HL-60 (cell line): Measurements from ENCODE around the gene GADD45B.

ENCODE experiments used
- DNase-seq, 2 experiments: peaks; one replicate each; pipeline ENCODE4 v3.0.0-alpha.2; 2010 to 2020; ENCODE audit warnings: low read depth in 1 of 2, low spot score in 1 of 2
- H3K27ac ChIP-seq: fragments of 250-450 bp; sonication (Bioruptor Pico); replicated peaks from 2 replicates; pipeline ENCODE4 v1.5.1; 2020; ENCODE audit warnings: mild to moderate bottlenecking, moderate library complexity
- H3K27me3 ChIP-seq: fragments of 250-450 bp; sonication (Bioruptor Pico); 2 replicates; pipeline ENCODE4 v1.5.1; 2021; ENCODE audit warnings: mild to moderate bottlenecking, moderate library complexity; ENCODE audit not compliant: insufficient read depth, poor library complexity, severe bottlenecking
- H3K4me3 ChIP-seq: replicated peaks from 2 replicates; pipeline ENCODE4 v1.5.1; 2011; ENCODE audit warnings: mild to moderate bottlenecking, control low read depth, low read length; ENCODE audit not compliant: insufficient read depth
- CTCF ChIP-seq: IDR thresholded peaks from one replicate; pipeline ENCODE4 v1.5.1; 2011; ENCODE audit warnings: low read length, control low read depth, inconsistent platforms; ENCODE audit not compliant: insufficient read depth
- GABPA ChIP-seq: IDR thresholded peaks from 2 replicates; pipeline ENCODE4 v1.6.1; 2012; ENCODE audit warnings: low read depth
- POLR2AphosphoS5 ChIP-seq: IDR thresholded peaks from 2 replicates; pipeline ENCODE4 v1.6.1; 2012; ENCODE audit warnings: low read depth
- REST ChIP-seq: IDR thresholded peaks from 2 replicates; pipeline ENCODE4 v1.6.1; 2012; ENCODE audit warnings: low read depth; ENCODE audit not compliant: insufficient replicate concordance
- SPI1 ChIP-seq: IDR thresholded peaks from 2 replicates; pipeline ENCODE4 v1.6.1; 2012; ENCODE audit warnings: low read depth, mild to moderate bottlenecking, borderline replicate concordance

GADD45B gene

GRCh38 chr19:2487090-2487489 is 11.2 kb downstream of the GADD45B start:
- Histone ChIP-seq H3K27me3 (peaks cover 10% of the 10 kb centered on the region), H3K27ac (no peak overlapping the region), H3K4me3 (no peak overlapping the region)
- no peak for DNase-seq
- TF ChIP-seq POLR2AphosphoS5 (no peak), SPI1 (no peak), CTCF (no peak), GABPA (no peak), REST (no peak)

- Histone ChIP-seq H3K27ac (no peak overlapping the region), H3K4me3 (no peak overlapping the region), H3K27me3 (peaks cover 10% of the 10 kb centered on the region)
- peak in 1 of 2 experiments; percentile 15 for DNase-seq
- TF ChIP-seq POLR2AphosphoS5 = no peak
- no peak for TF ChIP-seq REST
Measured at GRCh38 chr19:2487842-2488241, 11.9 kb downstream of the GADD45B start.

- Histone ChIP-seq H3K4me3 (no peak overlapping the region), H3K27me3 (peaks cover 10% of the 10 kb centered on the region), H3K27ac (no peak overlapping the region)
- no peak for TF ChIP-seq SPI1
- no peak for TF ChIP-seq GABPA
- no peak for TF ChIP-seq POLR2AphosphoS5
- no peak for TF ChIP-seq CTCF
- no peak for TF ChIP-seq REST
- no peak for DNase-seq
Measured at GRCh38 chr19:2488405-2488941, 12.5 kb downstream of the GADD45B start.
